NCI-H1092 treated with DMSO at 0.1 percent for 48 hours (cell line): ENCODE results near the gene RUSF1.
A peak's percentile ranks its signal among the peaks of the same experiment; 100 is the strongest.
"Not testable (repeated sequence)": the region's sequence is repeated elsewhere in the genome, so short reads cannot be mapped to it uniquely, and the experiment has no call there.

Experiments used
- DNase-seq: peaks from one replicate; lab custom pipeline; 2025; lab: John Stamatoyannopoulos, UW

Gene RUSF1

GRCh38 chr16:31452631-31453106 lies 55.5 kb downstream of the RUSF1 start:
- no peak for DNase-seq

GRCh38 chr16:31451681-31452351 lies 56.4 kb downstream of the RUSF1 start:
- peak; percentile 18 for DNase-seq

GRCh38 chr16:31451201-31451600 lies 57.0 kb downstream of the RUSF1 start:
- DNase-seq: no peak

- DNase-seq: not testable (repeated sequence)
Measured at GRCh38 chr16:31445931-31446330, 62.3 kb downstream of the RUSF1 start.

GRCh38 chr16:31441956-31442355 lies 66.2 kb downstream of the RUSF1 start:
- DNase-seq: no peak

GRCh38 chr16:31440516-31441184 lies 67.5 kb downstream of the RUSF1 start:
- DNase-seq: no peak

GRCh38 chr16:31439519-31439918 lies 68.7 kb downstream of the RUSF1 start:
- DNase-seq: no peak
